HEK293 (cell line): Measurements from ENCODE around the gene RAD9B.

Experiments
- SCRT1 ChIP-seq: fragments of 450-650 bp; formaldehyde crosslinking; IDR thresholded peaks from 2 replicates; pipeline ENCODE4 v1.5.1; 2016; ENCODE audit warnings: missing biosample characterization, missing genetic modification characterization, borderline replicate concordance
- ZIC2 ChIP-seq: fragments of 450-650 bp; formaldehyde crosslinking; IDR thresholded peaks from 2 replicates; pipeline ENCODE4 v1.5.1; 2016; ENCODE audit warnings: missing biosample characterization, missing genetic modification characterization
- ZNF274 ChIP-seq, 2 experiments: fragments of 200-500 bp in 1 of 2; fragments of 450-650 bp in 1 of 2; sonication (Bioruptor generic) in 1 of 2; formaldehyde crosslinking in 1 of 2; IDR thresholded peaks; 2 replicates each; pipeline versions ENCODE4 v1.5.1 to v1.6.1; 2014 to 2016; ENCODE audit warnings: borderline replicate concordance in 1 of 2, inconsistent platforms in 1 of 2, low read length in 1 of 2, missing biosample characterization in 1 of 2, missing genetic modification characterization in 1 of 2
- ZNF768 ChIP-seq: fragments of 450-650 bp; formaldehyde crosslinking; IDR thresholded peaks from 2 replicates; pipeline ENCODE4 v1.5.1; 2018; ENCODE audit warnings: missing biosample characterization, mild to moderate bottlenecking, missing genetic modification characterization
- ZNF777 ChIP-seq: fragments of 450-650 bp; formaldehyde crosslinking; IDR thresholded peaks from 2 replicates; pipeline ENCODE4 v1.5.1; 2017; ENCODE audit warnings: missing biosample characterization, missing genetic modification characterization, borderline replicate concordance
- TF ChIP-seq, protein P1 (sequence below): fragments of 450-650 bp; formaldehyde crosslinking; IDR thresholded peaks from 2 replicates; pipeline ENCODE4 v1.5.1; 2016; ENCODE audit warnings: missing biosample characterization, missing genetic modification characterization
- TF ChIP-seq, protein P2 (sequence below): fragments of 450-650 bp; formaldehyde crosslinking; IDR thresholded peaks from 2 replicates; pipeline ENCODE4 v1.5.1; 2016; ENCODE audit warnings: missing biosample characterization, missing genetic modification characterization
- TF ChIP-seq, protein P3 (sequence below): fragments of 450-650 bp; formaldehyde crosslinking; IDR thresholded peaks from 2 replicates; pipeline ENCODE4 v1.5.1; 2016; ENCODE audit warnings: missing biosample characterization, missing genetic modification characterization
- TF ChIP-seq, protein P4 (sequence below): fragments of 450-650 bp; formaldehyde crosslinking; IDR thresholded peaks from 2 replicates; pipeline ENCODE4 v1.5.1; 2016; ENCODE audit warnings: missing biosample characterization, missing genetic modification characterization
- TF ChIP-seq, protein P5 (sequence below): fragments of 450-650 bp; formaldehyde crosslinking; IDR thresholded peaks from 2 replicates; pipeline ENCODE4 v1.5.1; 2016; ENCODE audit warnings: missing biosample characterization, missing genetic modification characterization

DNA sequence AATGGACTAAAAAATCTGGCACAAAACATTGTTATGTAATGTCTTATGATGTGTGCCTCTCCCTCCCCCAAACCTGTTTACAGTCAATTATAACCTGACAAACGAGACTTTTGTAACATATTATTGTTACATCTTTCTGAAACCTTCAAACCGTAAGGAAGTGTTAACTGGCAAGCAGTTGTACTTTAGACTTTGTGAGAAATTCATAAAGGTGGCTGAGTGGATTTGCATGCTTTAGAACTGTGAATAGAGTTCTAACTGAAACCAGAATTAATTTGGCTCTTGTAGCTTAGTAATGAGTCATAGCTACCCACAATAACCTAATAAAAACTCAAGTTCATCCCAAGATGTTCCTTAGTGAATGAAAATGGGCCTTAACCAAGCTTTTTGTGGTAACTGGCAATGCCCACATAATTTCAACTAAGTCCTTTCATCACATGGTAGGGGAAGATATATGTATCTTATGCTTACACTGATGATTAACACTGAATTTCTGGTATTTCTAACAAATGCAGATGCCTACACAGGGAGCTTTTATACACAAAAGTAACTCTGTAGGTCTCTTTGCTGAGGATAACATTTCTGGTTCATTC is 29.7 kb downstream of the RAD9B start:
- TF ChIP-seq ZIC2 (tag by site-specific recombination) (no peak), ZNF768 (no peak), ZNF274 (IDR thresholded peaks at IDR 0.05; ENCODE audit: low read length) (no peak), ZNF274 (tag by site-specific recombination; IDR thresholded peaks at IDR 0.05; ENCODE audit: borderline replicate concordance) (no peak), ZNF777 (tag by site-specific recombination) (no peak), SCRT1 (tag by site-specific recombination) (no peak)
- TF ChIP-seq, protein P1, sequence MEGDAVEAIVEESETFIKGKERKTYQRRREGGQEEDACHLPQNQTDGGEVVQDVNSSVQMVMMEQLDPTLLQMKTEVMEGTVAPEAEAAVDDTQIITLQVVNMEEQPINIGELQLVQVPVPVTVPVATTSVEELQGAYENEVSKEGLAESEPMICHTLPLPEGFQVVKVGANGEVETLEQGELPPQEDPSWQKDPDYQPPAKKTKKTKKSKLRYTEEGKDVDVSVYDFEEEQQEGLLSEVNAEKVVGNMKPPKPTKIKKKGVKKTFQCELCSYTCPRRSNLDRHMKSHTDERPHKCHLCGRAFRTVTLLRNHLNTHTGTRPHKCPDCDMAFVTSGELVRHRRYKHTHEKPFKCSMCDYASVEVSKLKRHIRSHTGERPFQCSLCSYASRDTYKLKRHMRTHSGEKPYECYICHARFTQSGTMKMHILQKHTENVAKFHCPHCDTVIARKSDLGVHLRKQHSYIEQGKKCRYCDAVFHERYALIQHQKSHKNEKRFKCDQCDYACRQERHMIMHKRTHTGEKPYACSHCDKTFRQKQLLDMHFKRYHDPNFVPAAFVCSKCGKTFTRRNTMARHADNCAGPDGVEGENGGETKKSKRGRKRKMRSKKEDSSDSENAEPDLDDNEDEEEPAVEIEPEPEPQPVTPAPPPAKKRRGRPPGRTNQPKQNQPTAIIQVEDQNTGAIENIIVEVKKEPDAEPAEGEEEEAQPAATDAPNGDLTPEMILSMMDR, result no peak
- TF ChIP-seq, protein P2, sequence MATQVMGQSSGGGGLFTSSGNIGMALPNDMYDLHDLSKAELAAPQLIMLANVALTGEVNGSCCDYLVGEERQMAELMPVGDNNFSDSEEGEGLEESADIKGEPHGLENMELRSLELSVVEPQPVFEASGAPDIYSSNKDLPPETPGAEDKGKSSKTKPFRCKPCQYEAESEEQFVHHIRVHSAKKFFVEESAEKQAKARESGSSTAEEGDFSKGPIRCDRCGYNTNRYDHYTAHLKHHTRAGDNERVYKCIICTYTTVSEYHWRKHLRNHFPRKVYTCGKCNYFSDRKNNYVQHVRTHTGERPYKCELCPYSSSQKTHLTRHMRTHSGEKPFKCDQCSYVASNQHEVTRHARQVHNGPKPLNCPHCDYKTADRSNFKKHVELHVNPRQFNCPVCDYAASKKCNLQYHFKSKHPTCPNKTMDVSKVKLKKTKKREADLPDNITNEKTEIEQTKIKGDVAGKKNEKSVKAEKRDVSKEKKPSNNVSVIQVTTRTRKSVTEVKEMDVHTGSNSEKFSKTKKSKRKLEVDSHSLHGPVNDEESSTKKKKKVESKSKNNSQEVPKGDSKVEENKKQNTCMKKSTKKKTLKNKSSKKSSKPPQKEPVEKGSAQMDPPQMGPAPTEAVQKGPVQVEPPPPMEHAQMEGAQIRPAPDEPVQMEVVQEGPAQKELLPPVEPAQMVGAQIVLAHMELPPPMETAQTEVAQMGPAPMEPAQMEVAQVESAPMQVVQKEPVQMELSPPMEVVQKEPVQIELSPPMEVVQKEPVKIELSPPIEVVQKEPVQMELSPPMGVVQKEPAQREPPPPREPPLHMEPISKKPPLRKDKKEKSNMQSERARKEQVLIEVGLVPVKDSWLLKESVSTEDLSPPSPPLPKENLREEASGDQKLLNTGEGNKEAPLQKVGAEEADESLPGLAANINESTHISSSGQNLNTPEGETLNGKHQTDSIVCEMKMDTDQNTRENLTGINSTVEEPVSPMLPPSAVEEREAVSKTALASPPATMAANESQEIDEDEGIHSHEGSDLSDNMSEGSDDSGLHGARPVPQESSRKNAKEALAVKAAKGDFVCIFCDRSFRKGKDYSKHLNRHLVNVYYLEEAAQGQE (tag by site-specific recombination), result no peak
- TF ChIP-seq, protein P3, sequence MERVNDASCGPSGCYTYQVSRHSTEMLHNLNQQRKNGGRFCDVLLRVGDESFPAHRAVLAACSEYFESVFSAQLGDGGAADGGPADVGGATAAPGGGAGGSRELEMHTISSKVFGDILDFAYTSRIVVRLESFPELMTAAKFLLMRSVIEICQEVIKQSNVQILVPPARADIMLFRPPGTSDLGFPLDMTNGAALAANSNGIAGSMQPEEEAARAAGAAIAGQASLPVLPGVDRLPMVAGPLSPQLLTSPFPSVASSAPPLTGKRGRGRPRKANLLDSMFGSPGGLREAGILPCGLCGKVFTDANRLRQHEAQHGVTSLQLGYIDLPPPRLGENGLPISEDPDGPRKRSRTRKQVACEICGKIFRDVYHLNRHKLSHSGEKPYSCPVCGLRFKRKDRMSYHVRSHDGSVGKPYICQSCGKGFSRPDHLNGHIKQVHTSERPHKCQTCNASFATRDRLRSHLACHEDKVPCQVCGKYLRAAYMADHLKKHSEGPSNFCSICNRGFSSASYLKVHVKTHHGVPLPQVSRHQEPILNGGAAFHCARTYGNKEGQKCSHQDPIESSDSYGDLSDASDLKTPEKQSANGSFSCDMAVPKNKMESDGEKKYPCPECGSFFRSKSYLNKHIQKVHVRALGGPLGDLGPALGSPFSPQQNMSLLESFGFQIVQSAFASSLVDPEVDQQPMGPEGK, result no peak
- TF ChIP-seq, protein P4, sequence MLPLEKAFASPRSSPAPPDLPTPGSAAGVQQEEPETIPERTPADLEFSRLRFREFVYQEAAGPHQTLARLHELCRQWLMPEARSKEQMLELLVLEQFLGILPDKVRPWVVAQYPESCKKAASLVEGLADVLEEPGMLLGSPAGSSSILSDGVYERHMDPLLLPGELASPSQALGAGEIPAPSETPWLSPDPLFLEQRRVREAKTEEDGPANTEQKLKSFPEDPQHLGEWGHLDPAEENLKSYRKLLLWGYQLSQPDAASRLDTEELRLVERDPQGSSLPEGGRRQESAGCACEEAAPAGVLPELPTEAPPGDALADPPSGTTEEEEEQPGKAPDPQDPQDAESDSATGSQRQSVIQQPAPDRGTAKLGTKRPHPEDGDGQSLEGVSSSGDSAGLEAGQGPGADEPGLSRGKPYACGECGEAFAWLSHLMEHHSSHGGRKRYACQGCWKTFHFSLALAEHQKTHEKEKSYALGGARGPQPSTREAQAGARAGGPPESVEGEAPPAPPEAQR (tag by site-specific recombination), result no peak
- TF ChIP-seq, protein P5, sequence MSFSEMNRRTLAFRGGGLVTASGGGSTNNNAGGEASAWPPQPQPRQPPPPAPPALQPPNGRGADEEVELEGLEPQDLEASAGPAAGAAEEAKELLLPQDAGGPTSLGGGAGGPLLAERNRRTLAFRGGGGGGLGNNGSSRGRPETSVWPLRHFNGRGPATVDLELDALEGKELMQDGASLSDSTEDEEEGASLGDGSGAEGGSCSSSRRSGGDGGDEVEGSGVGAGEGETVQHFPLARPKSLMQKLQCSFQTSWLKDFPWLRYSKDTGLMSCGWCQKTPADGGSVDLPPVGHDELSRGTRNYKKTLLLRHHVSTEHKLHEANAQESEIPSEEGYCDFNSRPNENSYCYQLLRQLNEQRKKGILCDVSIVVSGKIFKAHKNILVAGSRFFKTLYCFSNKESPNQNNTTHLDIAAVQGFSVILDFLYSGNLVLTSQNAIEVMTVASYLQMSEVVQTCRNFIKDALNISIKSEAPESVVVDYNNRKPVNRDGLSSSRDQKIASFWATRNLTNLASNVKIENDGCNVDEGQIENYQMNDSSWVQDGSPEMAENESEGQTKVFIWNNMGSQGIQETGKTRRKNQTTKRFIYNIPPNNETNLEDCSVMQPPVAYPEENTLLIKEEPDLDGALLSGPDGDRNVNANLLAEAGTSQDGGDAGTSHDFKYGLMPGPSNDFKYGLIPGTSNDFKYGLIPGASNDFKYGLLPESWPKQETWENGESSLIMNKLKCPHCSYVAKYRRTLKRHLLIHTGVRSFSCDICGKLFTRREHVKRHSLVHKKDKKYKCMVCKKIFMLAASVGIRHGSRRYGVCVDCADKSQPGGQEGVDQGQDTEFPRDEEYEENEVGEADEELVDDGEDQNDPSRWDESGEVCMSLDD, result no peak
